NB4 (cell line): ENCODE results near the gene CCDC7.

ENCODE experiments used
- POLR2A ChIP-seq: IDR thresholded peaks from 2 replicates; pipeline ENCODE4 v1.6.1; 2011; ENCODE audit warnings: mild to moderate bottlenecking; ENCODE audit not compliant: insufficient read length; ENCODE audit errors: extremely low read depth
- TF ChIP-seq, protein P1 (sequence below): IDR thresholded peaks from one replicate; pipeline ENCODE4 v1.5.1; 2012; ENCODE audit warnings: low read depth, low read length

DNA sequence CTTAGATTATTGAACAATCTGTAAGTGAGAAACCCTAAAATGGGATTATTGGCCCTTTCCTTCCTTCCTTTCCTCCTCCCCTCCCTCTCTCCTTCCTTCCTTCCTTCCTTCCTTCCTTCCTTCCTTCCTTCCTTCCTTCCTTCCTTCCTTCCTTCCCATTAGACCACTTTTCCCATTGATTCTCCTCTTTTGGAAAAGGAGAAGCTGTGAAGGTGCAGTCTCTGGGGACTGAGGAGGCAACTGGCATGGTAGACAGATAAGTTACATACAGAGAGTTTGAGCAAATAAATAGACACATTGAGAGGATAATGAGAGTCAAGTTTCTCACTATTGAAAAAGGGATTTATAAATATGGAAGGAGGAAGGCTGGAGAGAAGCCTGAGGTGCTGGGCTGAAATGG is 45.0 kb upstream of the CCDC7 start:
- no peak for TF ChIP-seq POLR2A
- TF ChIP-seq, protein P1, sequence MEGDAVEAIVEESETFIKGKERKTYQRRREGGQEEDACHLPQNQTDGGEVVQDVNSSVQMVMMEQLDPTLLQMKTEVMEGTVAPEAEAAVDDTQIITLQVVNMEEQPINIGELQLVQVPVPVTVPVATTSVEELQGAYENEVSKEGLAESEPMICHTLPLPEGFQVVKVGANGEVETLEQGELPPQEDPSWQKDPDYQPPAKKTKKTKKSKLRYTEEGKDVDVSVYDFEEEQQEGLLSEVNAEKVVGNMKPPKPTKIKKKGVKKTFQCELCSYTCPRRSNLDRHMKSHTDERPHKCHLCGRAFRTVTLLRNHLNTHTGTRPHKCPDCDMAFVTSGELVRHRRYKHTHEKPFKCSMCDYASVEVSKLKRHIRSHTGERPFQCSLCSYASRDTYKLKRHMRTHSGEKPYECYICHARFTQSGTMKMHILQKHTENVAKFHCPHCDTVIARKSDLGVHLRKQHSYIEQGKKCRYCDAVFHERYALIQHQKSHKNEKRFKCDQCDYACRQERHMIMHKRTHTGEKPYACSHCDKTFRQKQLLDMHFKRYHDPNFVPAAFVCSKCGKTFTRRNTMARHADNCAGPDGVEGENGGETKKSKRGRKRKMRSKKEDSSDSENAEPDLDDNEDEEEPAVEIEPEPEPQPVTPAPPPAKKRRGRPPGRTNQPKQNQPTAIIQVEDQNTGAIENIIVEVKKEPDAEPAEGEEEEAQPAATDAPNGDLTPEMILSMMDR: no peak
